ENCODE measurements around the gene PEX5. TPM values are rescaled to one million over a fixed set of nuclear protein-coding genes. Genes with fewer than 3 reads are reported as not detected.

The PEX5 gene
- total RNA-seq, 1 donor from 2014 or later, result 20.2 TPM

DNA sequence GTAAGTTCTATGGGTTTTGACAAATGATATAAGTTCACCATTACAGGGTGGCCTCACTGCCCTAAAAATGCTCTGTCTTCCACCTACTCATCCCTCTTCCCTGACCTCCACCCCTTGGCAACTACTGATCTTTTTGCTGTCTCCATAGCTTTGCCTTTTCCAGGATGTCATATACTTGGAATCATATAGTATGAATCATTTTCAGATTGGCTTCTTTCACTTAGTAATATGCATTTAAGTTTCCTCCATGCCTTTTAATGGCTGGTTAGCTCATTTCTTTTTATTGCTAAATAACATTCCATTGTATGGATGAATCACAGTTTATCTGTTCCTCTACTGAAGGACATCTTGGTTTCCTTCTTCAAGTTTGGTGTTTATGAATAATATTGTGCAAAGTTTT is 14.0 kb upstream of the PEX5 start:
- H3K4me3 Mint-ChIP-seq, result no peak overlapping the region
- no peak overlapping the region for H3K4me2 ChIP-seq
- H3K4me1 ChIP-seq, result no peaks in the 10 kb centered on the region
- TF ChIP-seq EZH2 (IDR thresholded peaks at IDR 0.05) (no peak), EZH2phosphoT487 (IDR thresholded peaks at IDR 0.05) (no peak)
- TF ChIP-seq, protein P1, sequence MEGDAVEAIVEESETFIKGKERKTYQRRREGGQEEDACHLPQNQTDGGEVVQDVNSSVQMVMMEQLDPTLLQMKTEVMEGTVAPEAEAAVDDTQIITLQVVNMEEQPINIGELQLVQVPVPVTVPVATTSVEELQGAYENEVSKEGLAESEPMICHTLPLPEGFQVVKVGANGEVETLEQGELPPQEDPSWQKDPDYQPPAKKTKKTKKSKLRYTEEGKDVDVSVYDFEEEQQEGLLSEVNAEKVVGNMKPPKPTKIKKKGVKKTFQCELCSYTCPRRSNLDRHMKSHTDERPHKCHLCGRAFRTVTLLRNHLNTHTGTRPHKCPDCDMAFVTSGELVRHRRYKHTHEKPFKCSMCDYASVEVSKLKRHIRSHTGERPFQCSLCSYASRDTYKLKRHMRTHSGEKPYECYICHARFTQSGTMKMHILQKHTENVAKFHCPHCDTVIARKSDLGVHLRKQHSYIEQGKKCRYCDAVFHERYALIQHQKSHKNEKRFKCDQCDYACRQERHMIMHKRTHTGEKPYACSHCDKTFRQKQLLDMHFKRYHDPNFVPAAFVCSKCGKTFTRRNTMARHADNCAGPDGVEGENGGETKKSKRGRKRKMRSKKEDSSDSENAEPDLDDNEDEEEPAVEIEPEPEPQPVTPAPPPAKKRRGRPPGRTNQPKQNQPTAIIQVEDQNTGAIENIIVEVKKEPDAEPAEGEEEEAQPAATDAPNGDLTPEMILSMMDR (IDR thresholded peaks at IDR 0.05), result no peak
- H3K9me3 ChIP-seq (ENCODE audit: low read depth), result peaks cover 16% of the 10 kb centered on the region
- no peaks in the 10 kb centered on the region for H3F3A ChIP-seq (ENCODE audit: low read depth)
- H3K27ac ChIP-seq, result no peak overlapping the region
- H2AFZ ChIP-seq (replicated peaks), result no peak overlapping the region
- no peak overlapping the region for H3K27ac Mint-ChIP-seq
- no peaks in the 10 kb centered on the region for H3K36me3 Mint-ChIP-seq
- no peak for DNase-seq (ENCODE audit: low spot score)
- no peaks in the 10 kb centered on the region for H3K4me1 Mint-ChIP-seq
- H4K20me1 ChIP-seq (ENCODE audit: low read depth), result no peaks in the 10 kb centered on the region
- no peaks in the 10 kb centered on the region for H3K36me3 ChIP-seq
- no peak overlapping the region for H3K4me3 ChIP-seq
- no peaks in the 10 kb centered on the region for H3K79me2 ChIP-seq (ENCODE audit: low read depth)
- no peak overlapping the region for H3K9ac ChIP-seq
- H3K27me3 ChIP-seq, result no peaks in the 10 kb centered on the region
- peaks cover 30% of the 10 kb centered on the region for H3K9me3 Mint-ChIP-seq
- H3K27me3 Mint-ChIP-seq (ENCODE audit: insufficient read depth, low read depth), result peaks cover 5% of the 10 kb centered on the region

DNA sequence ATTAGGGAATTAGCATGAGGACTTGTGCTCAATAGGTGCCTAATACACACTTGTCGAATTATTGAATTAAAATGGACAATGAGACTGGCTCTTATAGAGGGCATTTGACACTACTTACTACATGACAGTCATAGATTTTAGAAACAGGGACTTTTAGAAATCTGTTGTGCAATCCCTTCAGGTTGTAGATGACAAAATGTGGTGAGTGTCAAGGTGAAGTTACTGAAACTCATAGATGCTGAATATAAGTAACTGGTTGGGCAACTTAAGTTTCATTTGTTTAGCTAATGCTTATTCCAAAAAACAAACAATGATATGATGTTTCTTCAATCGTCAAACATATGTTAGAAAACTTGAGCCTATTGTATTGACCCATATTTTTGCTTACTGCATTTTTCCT is 12.9 kb upstream of the PEX5 start:
- Histone ChIP-seq H3K4me3 (no peak overlapping the region), H3K4me2 (no peak overlapping the region), H4K20me1 (ENCODE audit: low read depth) (no peaks in the 10 kb centered on the region), H3K36me3 (no peaks in the 10 kb centered on the region), H3F3A (ENCODE audit: low read depth) (no peaks in the 10 kb centered on the region), H3K9me3 (ENCODE audit: low read depth) (peaks cover 6% of the 10 kb centered on the region), H3K4me1 (no peaks in the 10 kb centered on the region), H2AFZ (replicated peaks) (no peak overlapping the region), H3K9ac (no peak overlapping the region), H3K27ac (no peak overlapping the region), H3K79me2 (ENCODE audit: low read depth) (no peaks in the 10 kb centered on the region), H3K27me3 (no peaks in the 10 kb centered on the region)
- DNase-seq (ENCODE audit: low spot score), result no peak
- Mint-ChIP-seq H3K27ac (no peak overlapping the region), H3K4me1 (no peaks in the 10 kb centered on the region), H3K27me3 (ENCODE audit: insufficient read depth, low read depth) (peaks cover 6% of the 10 kb centered on the region), H3K36me3 (no peaks in the 10 kb centered on the region), H3K9me3 (peaks cover 26% of the 10 kb centered on the region), H3K4me3 (no peak overlapping the region)
- TF ChIP-seq EZH2 (IDR thresholded peaks at IDR 0.05) (no peak), EZH2phosphoT487 (IDR thresholded peaks at IDR 0.05) (no peak)
- TF ChIP-seq, protein P1 (IDR thresholded peaks at IDR 0.05), result no peak

DNA sequence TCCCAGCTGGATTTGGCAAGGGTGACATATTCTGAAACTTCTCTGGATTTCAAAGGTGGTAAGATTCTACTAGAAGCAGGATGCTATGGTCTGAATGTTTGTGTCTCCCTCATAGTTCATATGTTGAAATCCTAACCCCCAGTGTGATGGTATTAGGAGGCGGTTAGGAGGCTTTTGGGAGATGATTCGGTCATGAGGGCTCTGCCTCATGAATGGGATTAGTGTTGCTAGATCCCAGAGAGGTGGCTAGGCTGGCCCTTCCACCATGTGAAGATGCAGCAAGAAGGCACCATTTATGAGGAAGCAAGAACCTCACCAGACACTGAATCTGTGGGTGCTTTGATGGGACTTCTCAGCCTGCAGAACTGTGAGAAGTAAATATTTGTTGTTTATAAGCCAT is 11.0 kb upstream of the PEX5 start:
- H3K9ac ChIP-seq, result no peak overlapping the region
- Mint-ChIP-seq H3K4me3 (no peak overlapping the region), H3K4me1 (no peaks in the 10 kb centered on the region), H3K9me3 (peaks cover 20% of the 10 kb centered on the region), H3K27me3 (ENCODE audit: insufficient read depth, low read depth) (peaks cover 11% of the 10 kb centered on the region), H3K36me3 (no peaks in the 10 kb centered on the region), H3K27ac (no peak overlapping the region)
- no peaks in the 10 kb centered on the region for H3K36me3 ChIP-seq
- H3K4me3 ChIP-seq, result no peak overlapping the region
- H3F3A ChIP-seq (ENCODE audit: low read depth), result no peaks in the 10 kb centered on the region
- H3K9me3 ChIP-seq (ENCODE audit: low read depth), result no peaks in the 10 kb centered on the region
- TF ChIP-seq EZH2phosphoT487 (IDR thresholded peaks at IDR 0.05) (no peak), EZH2 (IDR thresholded peaks at IDR 0.05) (no peak)
- TF ChIP-seq, protein P1 (IDR thresholded peaks at IDR 0.05), result no peak
- no peak overlapping the region for H3K27ac ChIP-seq
- no peaks in the 10 kb centered on the region for H3K27me3 ChIP-seq
- no peaks in the 10 kb centered on the region for H3K4me1 ChIP-seq
- H4K20me1 ChIP-seq (ENCODE audit: low read depth), result no peaks in the 10 kb centered on the region
- H3K79me2 ChIP-seq (ENCODE audit: low read depth), result no peaks in the 10 kb centered on the region
- no peak for DNase-seq (ENCODE audit: low spot score)
- H3K4me2 ChIP-seq, result no peak overlapping the region
- no peak overlapping the region for H2AFZ ChIP-seq (replicated peaks)

All from neural progenitor cell (in vitro differentiated cells).